GM10266 (cell line): ENCODE measurements around the gene SSR2.

Source experiments
- DNase-seq: peaks from one replicate; pipeline ENCODE4 v3.0.0; 2012; ENCODE audit errors: extremely low spot score
- CTCF ChIP-seq: IDR thresholded peaks from 2 replicates; pipeline ENCODE4 v1.5.1; 2012; ENCODE audit warnings: mild to moderate bottlenecking, low read depth; ENCODE audit not compliant: control insufficient read depth, insufficient read depth; ENCODE audit errors: missing control alignments

Gene SSR2

GRCh38 chr1:155961937-155962336, 58.8 kb downstream of the SSR2 start:
- peak; percentile 15 for TF ChIP-seq CTCF
- no peak for DNase-seq

- TF ChIP-seq CTCF = no peak
- no peak for DNase-seq
Measured at GRCh38 chr1:155960081-155960745, 60.5 kb downstream of the SSR2 start.
